Suppressor macrophage treated with lipopolysaccharide for 4 hours (primary cell): ENCODE data around the gene TNIK.
A peak's percentile ranks its signal among the peaks of the same experiment; 100 is the strongest.
"Not testable (repeated sequence)": the region's sequence is repeated elsewhere in the genome, so short reads cannot be mapped to it uniquely, and the experiment has no call there.

Experiments used
- DNase-seq: peaks from one replicate; pipeline ENCODE4 v3.0.0-alpha.2; 2020

Gene TNIK

GRCh38 chr3:171383206-171384018 lies 76.8 kb downstream of the TNIK start:
- no peak for DNase-seq

- not testable (repeated sequence) for DNase-seq
Measured at GRCh38 chr3:171382347-171382746, 77.9 kb downstream of the TNIK start.

- no peak for DNase-seq
Measured at GRCh38 chr3:171380711-171381425, 79.3 kb downstream of the TNIK start.

- no peak for DNase-seq
Measured at GRCh38 chr3:171379961-171380483, 80.2 kb downstream of the TNIK start.

- DNase-seq, result no peak
Measured at GRCh38 chr3:171379281-171379680, 80.9 kb downstream of the TNIK start.

- DNase-seq, result no peak
Measured at GRCh38 chr3:171378586-171378985, 81.6 kb downstream of the TNIK start.

GRCh38 chr3:171377859-171378258 lies 82.3 kb downstream of the TNIK start:
- no peak for DNase-seq

GRCh38 chr3:171376596-171376947 lies 83.6 kb downstream of the TNIK start:
- DNase-seq, result no peak

GRCh38 chr3:171375666-171376595 lies 84.3 kb downstream of the TNIK start:
- DNase-seq, result peak; percentile 88

- DNase-seq, result peak; percentile 45
Measured at GRCh38 chr3:171374661-171375285, 85.4 kb downstream of the TNIK start.

- DNase-seq, result no peak
Measured at GRCh38 chr3:171374260-171374659, 85.9 kb downstream of the TNIK start.

GRCh38 chr3:171373711-171374110 lies 86.5 kb downstream of the TNIK start:
- DNase-seq, result no peak

GRCh38 chr3:171372694-171373093 lies 87.5 kb downstream of the TNIK start:
- DNase-seq, result no peak

GRCh38 chr3:171371354-171371753 lies 88.9 kb downstream of the TNIK start:
- DNase-seq, result no peak

GRCh38 chr3:171369156-171369555 lies 91.0 kb downstream of the TNIK start:
- no peak for DNase-seq

- DNase-seq, result not testable (repeated sequence)
Measured at GRCh38 chr3:171366738-171367137, 93.5 kb downstream of the TNIK start.

- DNase-seq, result no peak
Measured at GRCh38 chr3:171366043-171366442, 94.2 kb downstream of the TNIK start.

GRCh38 chr3:171365489-171365888 lies 94.7 kb downstream of the TNIK start:
- no peak for DNase-seq

GRCh38 chr3:171364500-171364899 lies 95.7 kb downstream of the TNIK start:
- no peak for DNase-seq

- no peak for DNase-seq
Measured at GRCh38 chr3:171363202-171363601, 97.0 kb downstream of the TNIK start.

- DNase-seq, result no peak
Measured at GRCh38 chr3:171362575-171362974, 97.6 kb downstream of the TNIK start.

GRCh38 chr3:171358881-171359198 lies 101.4 kb downstream of the TNIK start:
- DNase-seq, result no peak
